ENCODE results near the gene RAB3GAP1. TPM values are rescaled to one million over a fixed set of nuclear protein-coding genes. Genes with fewer than 3 reads are reported as not detected.

Gene RAB3GAP1
- total and polyA plus RNA-seq, 12 donors = 12.9 to 48.5 (median 33.8) TPM

GRCh38 chr2:135140606-135141005 is 88.5 kb downstream of the RAB3GAP1 start:
- Histone ChIP-seq H3K27me3 (no peaks in the 10 kb centered on the region), H3K9me3 (replicated peaks in 1 of 3) (peaks cover 0 to 10% (median 9%) of the 10 kb centered on the region in 3 donors), H3K36me3 (replicated peaks in 1 of 2) (peaks cover 0 to 18% of the 10 kb centered on the region in 2 donors), H3K4me3 (no peak overlapping the region), H3K4me1 (replicated peaks in 1 of 2) (no peaks in the 10 kb centered on the region), H3K27ac (no peak overlapping the region)
- intact Hi-C loops (cut with DNase I) = no loop called here
- TF ChIP-seq POLR2A (IDR thresholded peaks at IDR 0.05) (no peak), CTCF (IDR thresholded peaks at IDR 0.05) (no peak)
- DNase-seq = no peak

GRCh38 chr2:135142323-135142722 is 90.2 kb downstream of the RAB3GAP1 start:
- H3K4me3 ChIP-seq = no peak overlapping the region
- H3K27ac ChIP-seq = no peak overlapping the region
- WGBS, 4 donors = 91 to 97% (median 92%) methylated on average over 1 of the region's 1 CpG
- no peak for TF ChIP-seq POLR2A (IDR thresholded peaks at IDR 0.05)
- no peak for TF ChIP-seq CTCF (IDR thresholded peaks at IDR 0.05)
- no peak for DNase-seq
- intact Hi-C loops (cut with DNase I) = no loop called here
- H3K27me3 ChIP-seq = no peaks in the 10 kb centered on the region
- H3K4me1 ChIP-seq (replicated peaks in 1 of 2) = no peaks in the 10 kb centered on the region
- H3K9me3 ChIP-seq (replicated peaks in 1 of 3) = peaks cover 0 to 10% (median 9%) of the 10 kb centered on the region in 3 donors
- peaks cover 0 to 7% of the 10 kb centered on the region in 2 donors for H3K36me3 ChIP-seq (replicated peaks in 1 of 2)

GRCh38 chr2:135144343-135144742 is 92.3 kb downstream of the RAB3GAP1 start:
- Histone ChIP-seq H3K36me3 (replicated peaks in 1 of 2) (peaks cover 0 to 7% of the 10 kb centered on the region in 2 donors), H3K27ac (no peak overlapping the region), H3K4me3 (no peak overlapping the region), H3K9me3 (replicated peaks in 1 of 3) (peaks cover 0 to 10% (median 9%) of the 10 kb centered on the region in 3 donors), H3K27me3 (no peaks in the 10 kb centered on the region), H3K4me1 (replicated peaks in 1 of 2) (peaks cover 4 to 7% of the 10 kb centered on the region in 2 donors)
- DNase-seq = no peak
- intact Hi-C loops (cut with DNase I) = no loop called here
- no peak for TF ChIP-seq CTCF (IDR thresholded peaks at IDR 0.05)
- TF ChIP-seq POLR2A (IDR thresholded peaks at IDR 0.05) = no peak
- WGBS, 4 donors = 96 to 100% (median 99%) methylated on average over 2 of the region's 2 CpGs

- Histone ChIP-seq H3K4me1 (replicated peaks in 1 of 2) (peaks cover 7 to 8% of the 10 kb centered on the region in 2 donors), H3K36me3 (replicated peaks in 1 of 2) (peaks cover 0 to 36% of the 10 kb centered on the region in 2 donors), H3K9me3 (replicated peaks in 1 of 3) (peaks cover 0 to 1% (median 0%) of the 10 kb centered on the region in 3 donors), H3K4me3 (no peak overlapping the region), H3K27me3 (no peaks in the 10 kb centered on the region), H3K27ac (no peak overlapping the region)
- TF ChIP-seq POLR2A (IDR thresholded peaks at IDR 0.05) (no peak), CTCF (IDR thresholded peaks at IDR 0.05) (no peak)
- DNase-seq = peak; percentile 27 to 63 (median 52)
- 44 to 56% (median 49%) methylated on average over 1 of the region's 1 CpG for WGBS, 4 donors
- intact Hi-C loops (cut with DNase I) = no loop called here
Observed at GRCh38 chr2:135149251-135149650, 97.2 kb downstream of the RAB3GAP1 start.

Measured in adrenal gland (tissue), 12 donors.